ENCODE measurements around the gene FNTB.

Gene FNTB

GRCh38 chr14:64947710-64948611 lies 38.7 kb upstream of the FNTB start:
- Histone ChIP-seq H3K27me3 (ENCODE audit: insufficient read depth, poor library complexity, severe bottlenecking) (no peaks in the 10 kb centered on the region), H3K27ac (replicated peaks) (no peak overlapping the region), H3K4me3 (replicated peaks; ENCODE audit: insufficient read depth, low read length) (no peak overlapping the region)
- no peak for DNase-seq (ENCODE audit: low read depth in 1 of 2, low spot score in 1 of 2)
- TF ChIP-seq GABPA (IDR thresholded peaks at IDR 0.05; ENCODE audit: low read depth) (no peak), REST (IDR thresholded peaks at IDR 0.05; ENCODE audit: insufficient replicate concordance, low read depth) (no peak), SPI1 (IDR thresholded peaks at IDR 0.05; ENCODE audit: borderline replicate concordance, low read depth) (no peak), POLR2AphosphoS5 (IDR thresholded peaks at IDR 0.05; ENCODE audit: low read depth) (no peak), CTCF (IDR thresholded peaks at IDR 0.05; ENCODE audit: insufficient read depth, low read length) (no peak)

GRCh38 chr14:64948612-64949210 lies 38.0 kb upstream of the FNTB start:
- TF ChIP-seq SPI1 (IDR thresholded peaks at IDR 0.05; ENCODE audit: borderline replicate concordance, low read depth) (no peak), POLR2AphosphoS5 (IDR thresholded peaks at IDR 0.05; ENCODE audit: low read depth) (no peak), CTCF (IDR thresholded peaks at IDR 0.05; ENCODE audit: insufficient read depth, low read length) (no peak), REST (IDR thresholded peaks at IDR 0.05; ENCODE audit: insufficient replicate concordance, low read depth) (no peak)
- H3K27ac ChIP-seq (replicated peaks): no peak overlapping the region
- no peaks in the 10 kb centered on the region for H3K27me3 ChIP-seq (ENCODE audit: insufficient read depth, poor library complexity, severe bottlenecking)
- no peak overlapping the region for H3K4me3 ChIP-seq (replicated peaks; ENCODE audit: insufficient read depth, low read length)
- no peak for DNase-seq (ENCODE audit: low read depth in 1 of 2, low spot score in 1 of 2)

- H3K27ac ChIP-seq (replicated peaks): no peak overlapping the region
- TF ChIP-seq REST (IDR thresholded peaks at IDR 0.05; ENCODE audit: insufficient replicate concordance, low read depth) (no peak), SPI1 (IDR thresholded peaks at IDR 0.05; ENCODE audit: borderline replicate concordance, low read depth) (no peak), POLR2AphosphoS5 (IDR thresholded peaks at IDR 0.05; ENCODE audit: low read depth) (no peak), CTCF (IDR thresholded peaks at IDR 0.05; ENCODE audit: insufficient read depth, low read length) (no peak), GABPA (IDR thresholded peaks at IDR 0.05; ENCODE audit: low read depth) (no peak)
- DNase-seq (ENCODE audit: low read depth in 1 of 2, low spot score in 1 of 2): no peak
- no peak overlapping the region for H3K4me3 ChIP-seq (replicated peaks; ENCODE audit: insufficient read depth, low read length)
- no peaks in the 10 kb centered on the region for H3K27me3 ChIP-seq (ENCODE audit: insufficient read depth, poor library complexity, severe bottlenecking)
Measured at GRCh38 chr14:64950889-64951288, 35.8 kb upstream of the FNTB start.

Measured in HL-60 (cell line).